ENCODE measurements around the gene HBZ.

Gene HBZ

DNA sequence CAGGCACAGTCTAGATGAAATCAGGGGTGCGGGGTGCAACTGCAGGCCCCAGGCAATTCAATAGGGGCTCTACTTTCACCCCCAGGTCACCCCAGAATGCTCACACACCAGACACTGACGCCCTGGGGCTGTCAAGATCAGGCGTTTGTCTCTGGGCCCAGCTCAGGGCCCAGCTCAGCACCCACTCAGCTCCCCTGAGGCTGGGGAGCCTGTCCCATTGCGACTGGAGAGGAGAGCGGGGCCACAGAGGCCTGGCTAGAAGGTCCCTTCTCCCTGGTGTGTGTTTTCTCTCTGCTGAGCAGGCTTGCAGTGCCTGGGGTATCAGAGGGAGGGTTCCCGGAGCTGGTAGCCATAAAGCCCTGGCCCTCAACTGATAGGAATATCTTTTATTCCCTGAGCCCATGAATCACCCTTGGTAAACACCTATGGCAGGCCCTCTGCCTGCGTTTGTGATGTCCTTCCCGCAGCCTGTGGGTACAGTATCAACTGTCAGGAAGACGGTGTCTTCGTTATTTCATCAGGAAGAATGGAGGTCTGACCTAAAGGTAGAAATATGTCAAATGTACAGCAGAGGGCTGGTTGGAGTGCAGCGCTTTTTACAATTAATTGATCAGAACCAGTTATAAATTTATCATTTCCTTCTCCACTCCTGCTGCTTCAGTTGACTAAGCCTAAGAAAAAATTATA lies 25.7 kb downstream of the HBZ start:
- TF ChIP-seq, protein P1, sequence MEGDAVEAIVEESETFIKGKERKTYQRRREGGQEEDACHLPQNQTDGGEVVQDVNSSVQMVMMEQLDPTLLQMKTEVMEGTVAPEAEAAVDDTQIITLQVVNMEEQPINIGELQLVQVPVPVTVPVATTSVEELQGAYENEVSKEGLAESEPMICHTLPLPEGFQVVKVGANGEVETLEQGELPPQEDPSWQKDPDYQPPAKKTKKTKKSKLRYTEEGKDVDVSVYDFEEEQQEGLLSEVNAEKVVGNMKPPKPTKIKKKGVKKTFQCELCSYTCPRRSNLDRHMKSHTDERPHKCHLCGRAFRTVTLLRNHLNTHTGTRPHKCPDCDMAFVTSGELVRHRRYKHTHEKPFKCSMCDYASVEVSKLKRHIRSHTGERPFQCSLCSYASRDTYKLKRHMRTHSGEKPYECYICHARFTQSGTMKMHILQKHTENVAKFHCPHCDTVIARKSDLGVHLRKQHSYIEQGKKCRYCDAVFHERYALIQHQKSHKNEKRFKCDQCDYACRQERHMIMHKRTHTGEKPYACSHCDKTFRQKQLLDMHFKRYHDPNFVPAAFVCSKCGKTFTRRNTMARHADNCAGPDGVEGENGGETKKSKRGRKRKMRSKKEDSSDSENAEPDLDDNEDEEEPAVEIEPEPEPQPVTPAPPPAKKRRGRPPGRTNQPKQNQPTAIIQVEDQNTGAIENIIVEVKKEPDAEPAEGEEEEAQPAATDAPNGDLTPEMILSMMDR (IDR thresholded peaks at IDR 0.05; ENCODE audit: low read depth, low read length), result no peak
- in situ Hi-C loops (cut with HindIII; ENCODE audit: low sequenced_read_pairs), result no loop called here
- H3K4me3 ChIP-seq (ENCODE audit: low read depth, low read length), result no peak overlapping the region
- no peak for DNase-seq (ENCODE audit: low read depth, low spot score)

DNA sequence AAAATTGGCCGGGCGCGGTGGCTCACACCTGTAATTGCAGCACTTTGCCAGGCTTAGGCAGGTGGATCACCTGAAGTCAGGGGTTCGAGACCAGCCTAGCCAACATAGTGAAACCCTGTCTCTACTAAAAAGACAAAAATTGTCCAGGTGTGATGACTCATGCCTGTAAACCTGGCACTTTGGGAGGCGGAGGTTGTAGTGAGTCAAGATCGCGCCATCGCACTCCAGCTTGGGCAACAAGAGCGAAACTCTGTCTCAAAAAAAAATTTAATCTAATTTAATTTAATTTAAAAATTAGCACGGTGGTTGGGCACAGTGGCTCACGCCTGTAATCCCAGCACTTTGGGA lies 26.2 kb downstream of the HBZ start:
- DNase-seq (ENCODE audit: low read depth, low spot score), result no peak
- TF ChIP-seq, protein P1 (IDR thresholded peaks at IDR 0.05; ENCODE audit: low read depth, low read length), result no peak

DNA sequence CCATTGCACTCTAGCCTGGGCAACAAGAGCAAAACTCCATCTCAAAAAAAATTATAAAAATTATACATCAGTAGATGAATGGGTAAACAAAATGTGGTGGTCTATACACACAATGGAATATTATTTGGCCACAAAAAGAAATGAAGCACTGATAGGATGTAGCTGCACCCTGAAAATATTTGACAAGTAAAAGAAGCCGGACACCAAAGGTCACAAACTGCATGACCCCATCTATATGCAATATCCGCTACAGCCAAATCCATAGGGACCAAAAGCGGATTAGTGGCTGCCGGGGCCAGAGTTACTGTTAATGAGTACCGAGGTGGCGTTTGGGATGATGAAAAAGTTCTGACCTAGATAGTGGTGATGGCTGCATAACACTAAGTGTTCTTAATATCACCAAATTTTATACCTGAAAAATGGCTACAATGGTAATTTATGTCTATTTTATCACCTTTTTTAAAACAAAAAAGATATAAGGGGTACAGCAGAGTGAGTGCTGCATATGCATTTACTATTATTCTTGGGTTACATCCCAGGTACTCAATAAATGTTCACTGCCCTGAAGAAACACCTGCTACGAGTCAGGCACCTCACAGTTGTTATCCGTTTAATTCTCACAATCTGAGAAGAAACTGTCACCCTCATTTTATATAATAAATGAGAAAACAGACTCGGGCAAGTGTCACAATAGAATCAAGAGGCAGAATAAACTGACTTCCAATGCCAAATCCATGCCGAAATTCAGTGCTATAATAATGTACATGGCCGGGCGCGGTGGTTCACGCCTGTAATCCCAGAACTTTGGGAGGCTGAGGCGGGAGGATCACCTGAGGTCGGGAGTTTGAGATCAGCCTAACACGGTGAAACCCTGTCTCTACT lies 27.0 kb downstream of the HBZ start:
- in situ Hi-C loops (cut with HindIII; ENCODE audit: low sequenced_read_pairs), result no loop called here
- TF ChIP-seq, protein P1 (IDR thresholded peaks at IDR 0.05; ENCODE audit: low read depth, low read length), result no peak
- DNase-seq (ENCODE audit: low read depth, low spot score), result no peak
- no peak overlapping the region for H3K4me3 ChIP-seq (ENCODE audit: low read depth, low read length)

More for the DNA sequence above, 26.2 kb downstream of the HBZ start:
- in situ Hi-C loops (cut with HindIII; ENCODE audit: low sequenced_read_pairs), result no loop called here
- no peak overlapping the region for H3K4me3 ChIP-seq (ENCODE audit: low read depth, low read length)

DNA sequence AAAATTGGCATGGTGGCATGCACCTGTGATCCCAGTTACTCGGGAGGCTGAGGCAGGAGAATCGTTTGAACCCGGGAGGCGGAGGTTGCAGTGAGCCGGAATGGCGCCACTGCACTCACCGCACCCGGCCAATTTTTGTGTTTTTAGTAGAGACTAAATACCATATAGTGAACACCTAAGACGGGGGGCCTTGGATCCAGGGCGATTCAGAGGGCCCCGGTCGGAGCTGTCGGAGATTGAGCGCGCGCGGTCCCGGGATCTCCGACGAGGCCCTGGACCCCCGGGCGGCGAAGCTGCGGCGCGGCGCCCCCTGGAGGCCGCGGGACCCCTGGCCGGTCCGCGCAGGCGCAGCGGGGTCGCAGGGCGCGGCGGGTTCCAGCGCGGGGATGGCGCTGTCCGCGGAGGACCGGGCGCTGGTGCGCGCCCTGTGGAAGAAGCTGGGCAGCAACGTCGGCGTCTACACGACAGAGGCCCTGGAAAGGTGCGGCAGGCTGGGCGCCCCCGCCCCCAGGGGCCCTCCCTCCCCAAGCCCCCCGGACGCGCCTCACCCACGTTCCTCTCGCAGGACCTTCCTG lies 27.7 kb downstream of the HBZ start, which contains the start of gene HBQ1:
Gene HBQ1 (plus strand): TSS at position 359 of the 575 bp plus-strand sequence. CDS start 28 bp downstream, at position 387.
- no peak for DNase-seq (ENCODE audit: low read depth, low spot score)
- in situ Hi-C loops (cut with HindIII; ENCODE audit: low sequenced_read_pairs), result no loop called here
- TF ChIP-seq, protein P1 (IDR thresholded peaks at IDR 0.05; ENCODE audit: low read depth, low read length), result peak; percentile 33
- H3K4me3 ChIP-seq (ENCODE audit: low read depth, low read length), result peak within 1 kb of the TSS; percentile 26

DNA sequence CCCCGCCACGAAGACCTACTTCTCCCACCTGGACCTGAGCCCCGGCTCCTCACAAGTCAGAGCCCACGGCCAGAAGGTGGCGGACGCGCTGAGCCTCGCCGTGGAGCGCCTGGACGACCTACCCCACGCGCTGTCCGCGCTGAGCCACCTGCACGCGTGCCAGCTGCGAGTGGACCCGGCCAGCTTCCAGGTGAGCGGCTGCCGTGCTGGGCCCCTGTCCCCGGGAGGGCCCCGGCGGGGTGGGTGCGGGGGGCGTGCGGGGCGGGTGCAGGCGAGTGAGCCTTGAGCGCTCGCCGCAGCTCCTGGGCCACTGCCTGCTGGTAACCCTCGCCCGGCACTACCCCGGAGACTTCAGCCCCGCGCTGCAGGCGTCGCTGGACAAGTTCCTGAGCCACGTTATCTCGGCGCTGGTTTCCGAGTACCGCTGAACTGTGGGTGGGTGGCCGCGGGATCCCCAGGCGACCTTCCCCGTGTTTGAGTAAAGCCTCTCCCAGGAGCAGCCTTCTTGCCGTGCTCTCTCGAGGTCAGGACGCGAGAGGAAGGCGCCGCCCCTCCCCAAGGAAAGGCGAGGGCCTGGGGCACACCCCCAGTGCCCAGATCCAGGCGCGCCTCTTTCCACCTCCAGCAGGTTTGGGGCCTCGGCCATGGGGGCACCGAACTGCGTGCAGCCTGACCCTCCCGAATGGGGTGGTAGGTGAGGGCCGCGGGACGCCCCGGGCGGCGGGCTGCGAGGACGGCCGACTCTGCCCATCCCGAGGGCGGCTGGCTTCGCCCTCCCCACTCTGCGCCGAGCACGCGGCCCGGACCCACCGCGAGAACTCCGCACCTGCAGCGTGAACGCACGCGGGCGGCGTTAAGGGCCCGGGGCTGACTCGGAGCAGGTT lies 28.5 kb downstream of the HBZ start:
- in situ Hi-C loops (cut with HindIII; ENCODE audit: low sequenced_read_pairs), result no loop called here
- peak overlapping the region; percentile 26 for H3K4me3 ChIP-seq (ENCODE audit: low read depth, low read length)
- TF ChIP-seq, protein P1 (IDR thresholded peaks at IDR 0.05; ENCODE audit: low read depth, low read length), result no peak
- peak; percentile 65 for DNase-seq (ENCODE audit: low read depth, low spot score)

DNA sequence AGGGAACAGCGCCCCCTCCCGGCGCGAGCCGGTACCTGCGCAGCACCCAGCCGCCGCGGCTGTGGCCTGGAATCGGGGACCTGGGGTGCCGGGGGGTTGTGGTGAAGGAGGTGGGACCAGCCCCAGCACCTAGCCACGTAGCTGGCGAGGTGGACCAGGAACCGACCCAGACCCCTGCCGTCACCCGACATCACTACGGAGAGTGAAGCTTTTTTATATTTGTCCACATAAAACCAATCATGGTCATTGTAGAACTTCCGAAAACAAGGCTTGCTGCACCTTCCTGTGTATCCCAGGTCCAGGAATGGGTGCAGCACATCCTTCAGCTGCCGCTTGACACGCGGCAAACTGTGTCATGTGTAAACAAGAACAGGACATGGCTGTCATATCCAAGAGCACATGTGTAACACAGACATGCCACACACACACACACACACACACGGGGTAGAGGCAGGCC lies 29.1 kb downstream of the HBZ start:
- TF ChIP-seq, protein P1 (IDR thresholded peaks at IDR 0.05; ENCODE audit: low read depth, low read length), result peak; percentile 88
- DNase-seq (ENCODE audit: low read depth, low spot score), result peak; percentile 9
- in situ Hi-C loops (cut with HindIII; ENCODE audit: low sequenced_read_pairs), result no loop called here
- H3K4me3 ChIP-seq (ENCODE audit: low read depth, low read length), result no peak overlapping the region

Measured in astrocyte of the spinal cord (primary cell).